HepG2 (cell line): Measurements from ENCODE around the gene TSR1. TPM values are rescaled to one million over a fixed set of nuclear protein-coding genes. Genes with fewer than 3 reads are reported as not detected.

ENCODE experiments used
- ATAC-seq: fragments of 200-7000 bp; cut with Tn5 transposase; 3 replicates; pipeline ENCODE4 v1.9.1; 2020; ENCODE audit warnings: mild to moderate bottlenecking, moderate library complexity
- BruUV-seq: library from RNA; stranded (reverse); fragments of 400-500 nt; replicated peaks from 2 replicates; lab custom pipeline; 2021; lab: Mats Ljungman, UMichigan
- CTCF ChIA-PET: fragments of 300-600 bp; formaldehyde crosslinking; extraction: SDS; loops from one replicate; lab custom pipeline; 2021; ENCODE audit warnings: low total read pairs, inconsistent platforms, low intra/inter-chr PET ratio; lab: Yijun Ruan, JAX
- POLR2A ChIA-PET: fragments of 350-600 bp; sonication (Branson Sonifier 250); formaldehyde crosslinking; loops from one replicate; lab custom pipeline; 2020; ENCODE audit warnings: antibody characterized with exemption, inconsistent platforms; lab: Yijun Ruan, JAX
- DNase-seq: peaks from one replicate; pipeline ENCODE4 v3.0.0-alpha.2; 2015; ENCODE audit warnings: low spot score
- FAIRE-seq: peaks from 3 replicates; lab custom pipeline; 2011; peaks lifted over from hg19 to GRCh38; lab: Jason Lieb, UNC
- H2AFZ ChIP-seq: one replicate; pipeline ENCODE4 v1.6.1; 2011; ENCODE audit warnings: low read length, inconsistent platforms
- H3K27ac ChIP-seq: fragments of 300-600 bp; 3 replicates; pipeline ENCODE4 v1.8.0; 2011; ENCODE audit warnings: mixed run types, mild to moderate bottlenecking, mixed read lengths, low read length, inconsistent platforms; ENCODE audit not compliant: insufficient read depth; ENCODE audit errors: extremely low read length
- H3K27me3 ChIP-seq, 2 experiments: fragments of 200-600 bp in 1 of 2; 2 replicates in 1 of 2; 3 replicates in 1 of 2; pipeline versions ENCODE4 v1.6.0 to v1.8.0; 2011; ENCODE audit warnings: low read length in 2 of 2, mild to moderate bottlenecking in 2 of 2, moderate library complexity in 2 of 2, inconsistent platforms in 1 of 2; ENCODE audit not compliant: insufficient read depth in 2 of 2, control insufficient read depth in 1 of 2
- H3K36me3 ChIP-seq, 2 experiments: fragments of 200-600 bp in 1 of 2; replicated peaks in 1 of 2; 2 replicates in 1 of 2; 3 replicates in 1 of 2; pipeline versions ENCODE4 v1.5.1 to v1.8.0; 2011; ENCODE audit warnings: low read length in 2 of 2, inconsistent platforms in 1 of 2; ENCODE audit not compliant: insufficient read depth in 2 of 2, control insufficient read depth in 1 of 2
- H3K4me1 ChIP-seq: 2 replicates; pipeline ENCODE4 v1.5.1; 2012; ENCODE audit warnings: low read length, inconsistent platforms; ENCODE audit not compliant: insufficient read depth
- H3K4me2 ChIP-seq: 2 replicates; pipeline ENCODE4 v1.6.0; 2011; ENCODE audit warnings: low read depth, low read length, inconsistent platforms
- H3K4me3 ChIP-seq, 3 experiments: fragments of 200-600 bp in 1 of 3; sonication (generic), shearing (Covaris generic) in 1 of 3; replicated peaks in 1 of 3; 2 replicates each; pipeline ENCODE4 v1.5.1; 2011 to 2016; ENCODE audit warnings: low read length in 3 of 3, inconsistent platforms in 2 of 3, low read depth in 2 of 3, mild to moderate bottlenecking in 2 of 3, control low read depth in 1 of 3, mixed read lengths in 1 of 3; ENCODE audit not compliant: insufficient read depth in 1 of 3
- H3K79me2 ChIP-seq: one replicate; pipeline ENCODE4 v1.6.1; 2011; ENCODE audit warnings: low read length, inconsistent platforms; ENCODE audit not compliant: insufficient read depth
- H3K9ac ChIP-seq: 2 replicates; pipeline ENCODE4 v1.6.0; 2011; ENCODE audit warnings: mild to moderate bottlenecking, low read depth, low read length, inconsistent platforms; ENCODE audit not compliant: insufficient read depth
- H3K9me3 ChIP-seq: 2 replicates; pipeline ENCODE4 v1.5.1; 2012; ENCODE audit warnings: mild to moderate bottlenecking, low read length
- H4K20me1 ChIP-seq: 2 replicates; pipeline ENCODE4 v1.6.0; 2011; ENCODE audit warnings: inconsistent platforms, mild to moderate bottlenecking, low read length, moderate library complexity; ENCODE audit not compliant: insufficient read depth
- ARNT ChIP-seq: fragments of 450-650 bp; IDR thresholded peaks from 2 replicates; pipeline ENCODE4 v1.6.1; 2017
- CEBPB ChIP-seq: IDR thresholded peaks from 2 replicates; pipeline ENCODE4 v1.6.1; 2011; ENCODE audit warnings: low read depth, low read length, improper control_type of control experiment, borderline replicate concordance
- GFI1 ChIP-seq: sonication (generic); formaldehyde crosslinking; IDR thresholded peaks from 2 replicates; pipeline ENCODE4 v1.5.0; 2020; ENCODE audit warnings: missing genetic modification reagents, mild to moderate bottlenecking, borderline replicate concordance
- XBP1 ChIP-seq: sonication (generic); formaldehyde crosslinking; IDR thresholded peaks from 2 replicates; pipeline ENCODE4 v1.5.0; 2020; ENCODE audit warnings: missing genetic modification reagents
- ZNF230 ChIP-seq: sonication (generic); formaldehyde crosslinking; IDR thresholded peaks from 2 replicates; pipeline ENCODE4 v1.4.0; 2020; ENCODE audit warnings: mild to moderate bottlenecking, missing genetic modification reagents
- ZNF503 ChIP-seq: sonication (generic); formaldehyde crosslinking; IDR thresholded peaks from 2 replicates; pipeline ENCODE4 v1.4.0; 2020; ENCODE audit warnings: missing genetic modification reagents
- ZNF782 ChIP-seq: sonication (generic); formaldehyde crosslinking; IDR thresholded peaks from 2 replicates; pipeline ENCODE4 v1.4.0; 2020; ENCODE audit warnings: missing genetic modification reagents, mild to moderate bottlenecking, borderline replicate concordance
- WGBS: methylation state at CpG from one replicate; pipeline ENCODE4 v1.1.6; 2017; ENCODE audit warnings: low lambda C conversion rate; 5-methylcytosine and 5-hydroxymethylcytosine counted together
- in situ Hi-C: cut with HindIII; loops from 2 replicates; pipeline ENCODE4 v1.10.0; 2017; ENCODE audit warnings: low pct_unique_long_range_greater_than_20kb; ENCODE audit not compliant: extremely low pct_ligation_motif_present
- intact Hi-C: fragments of 100-400 bp; cut with micrococcal nuclease; formaldehyde crosslinking; loops from one replicate; pipeline ENCODE4 v1.10.0; 2022; ENCODE audit not compliant: unreplicated experiment
- polyA plus RNA-seq, 8 experiments: library from polyadenylated mRNA; depleted of rRNA in 3 of 8; stranded (reverse) in 7 of 8; unstranded in 1 of 8; fragments of >200 nt; fragmentation: Illumina TruSeq in 4 of 8; extraction: Trizol in 4 of 8; gene quantifications; 2 replicates each; pipeline versions ENCODE4 v1.2.1 to v1.2.3, GENCODE V29; 2011 to 2016; ENCODE audit warnings: low read depth in 4 of 8, missing spikeins in 1 of 8, mixed read lengths in 1 of 8; ENCODE audit not compliant: insufficient read depth in 1 of 8
- total RNA-seq, 5 experiments: library from RNA; depleted of rRNA; stranded (reverse); fragments of >200 nt; fragmentation: Illumina TruSeq; extraction: Trizol; gene quantifications; 2 replicates each; pipeline ENCODE4 v1.2.3, GENCODE V29; 2016; ENCODE audit warnings: low read depth in 1 of 5

TSR1 gene
- total and polyA plus RNA-seq, 2 of the 13 experiments (the other 11 are each of a cell fraction or from before 2014, with no cell fraction given): 7.1 to 65.8 TPM

GRCh38 chr17:2299756-2300155 is 36.5 kb downstream of the TSR1 start (continued):
- TF ChIP-seq ZNF782 (CRISPR knock-in tag) (no peak), ARNT (no peak), XBP1 (CRISPR knock-in tag) (no peak)
- TF ChIP-seq, all 625 proteins: peak for 0

GRCh38 chr17:2299136-2299535 is 37.1 kb downstream of the TSR1 start:
- FAIRE-seq: no peak
- in situ Hi-C loops (no loop called here), intact Hi-C loops (no loop called here)
- no peak for ATAC-seq
- H3K4me3 ChIP-seq: no peak overlapping the region
- H3K27ac ChIP-seq: no peak overlapping the region
- no peak overlapping the region for H3K9ac ChIP-seq
- H3K4me1 ChIP-seq: peaks cover 17% of the 10 kb centered on the region
- peaks cover 3% of the 10 kb centered on the region; the same call in 1 of the 2 replicates for H4K20me1 ChIP-seq
- no peak for TF ChIP-seq ZNF230 (CRISPR knock-in tag)
- TF ChIP-seq GFI1 (CRISPR knock-in tag): no peak
- no peak overlapping the region for H3K4me2 ChIP-seq
- no peaks in the 10 kb centered on the region for H3K9me3 ChIP-seq
- H2AFZ ChIP-seq: no peak overlapping the region
- H3K79me2 ChIP-seq: peaks cover 30% of the 10 kb centered on the region
- 100% methylated on average over 12 of the region's 12 CpGs for WGBS
- peaks cover 13 to 52% of the 10 kb centered on the region in 2 experiments for H3K36me3 ChIP-seq
- ChIA-PET POLR2A (no interaction called here), CTCF (no interaction called here)
- H3K27me3 ChIP-seq: no peaks in the 10 kb centered on the region; a peak in 1 of 5 replicates
- no TSS peak for BruUV-seq
- no peak for DNase-seq

GRCh38 chr17:2297023-2297422 is 39.2 kb downstream of the TSR1 start:
- no peak for FAIRE-seq
- no peak overlapping the region for H3K9ac ChIP-seq
- H3K4me1 ChIP-seq: peaks cover 12% of the 10 kb centered on the region
- peaks cover 21 to 69% of the 10 kb centered on the region in 2 experiments for H3K36me3 ChIP-seq
- H3K4me3 ChIP-seq: no peak overlapping the region
- H4K20me1 ChIP-seq: no peaks in the 10 kb centered on the region; the same call in 1 of the 2 replicates
- peaks cover 19% of the 10 kb centered on the region for H3K79me2 ChIP-seq
- CTCF ChIA-PET: no interaction called here
- no peak for ATAC-seq
- no peaks in the 10 kb centered on the region for H3K27me3 ChIP-seq
- 0 out of 2 replicates have a peak, but pooled peaks have one; percentile 61 for TF ChIP-seq CEBPB
- no peak for TF ChIP-seq ZNF503 (CRISPR knock-in tag)
- TF ChIP-seq, all 625 proteins: peak for 1
- 97% methylated on average over 5 of the region's 5 CpGs for WGBS
- Histone ChIP-seq H2AFZ (no peak overlapping the region), H3K4me2 (no peak overlapping the region), H3K9me3 (no peaks in the 10 kb centered on the region), H3K27ac (no peak overlapping the region)
- DNase-seq: no peak
- POLR2A ChIA-PET: no interaction called here
- in situ Hi-C loops (no loop called here), intact Hi-C loops (no loop called here)
- BruUV-seq: no TSS peak
